T-helper 17 cell (primary cell): ENCODE results near the gene IGLL5. TPM values are rescaled to one million over a fixed set of nuclear protein-coding genes. Genes with fewer than 3 reads are reported as not detected.

ENCODE experiments used
- total RNA-seq, 4 donors: library from RNA in 2 of 4; stranded (reverse) in 2 of 4; gene quantifications; one replicate each; pipeline ENCODE4 v1.2.3 and lab custom pipeline; 2022 to 2026

The IGLL5 gene
- total RNA-seq, 2 donors from 2014 or later, result 1.9 TPM; not detected in 1

Other genes starting within 250 kb of the IGLL5 start
- gene GGTLC2, start 243.2 kb upstream of the IGLL5 start, total RNA-seq, result not detected
- gene GNAZ, start 182.7 kb downstream of the IGLL5 start, total RNA-seq, result 10 to 100 TPM in 1 of 2 donors, 1 to 10 TPM in 1; 1.4 to 44.1 TPM